NCI-H1417 treated with DMSO at 0.1 percent for 48 hours (cell line): ENCODE data around the gene MTMR3.
"Not testable (repeated sequence)": the region's sequence is repeated elsewhere in the genome, so short reads cannot be mapped to it uniquely, and the experiment has no call there.

Source experiments
- DNase-seq: peaks from one replicate; lab custom pipeline; 2025; lab: John Stamatoyannopoulos, UW

MTMR3 gene

GRCh38 chr22:30056015-30056414, 173.0 kb downstream of the MTMR3 start:
- DNase-seq: no peak

- no peak for DNase-seq
Observed at GRCh38 chr22:30057375-30057774, 174.4 kb downstream of the MTMR3 start.

GRCh38 chr22:30059346-30060020, 176.5 kb downstream of the MTMR3 start:
- DNase-seq: not testable (repeated sequence)

DNA sequence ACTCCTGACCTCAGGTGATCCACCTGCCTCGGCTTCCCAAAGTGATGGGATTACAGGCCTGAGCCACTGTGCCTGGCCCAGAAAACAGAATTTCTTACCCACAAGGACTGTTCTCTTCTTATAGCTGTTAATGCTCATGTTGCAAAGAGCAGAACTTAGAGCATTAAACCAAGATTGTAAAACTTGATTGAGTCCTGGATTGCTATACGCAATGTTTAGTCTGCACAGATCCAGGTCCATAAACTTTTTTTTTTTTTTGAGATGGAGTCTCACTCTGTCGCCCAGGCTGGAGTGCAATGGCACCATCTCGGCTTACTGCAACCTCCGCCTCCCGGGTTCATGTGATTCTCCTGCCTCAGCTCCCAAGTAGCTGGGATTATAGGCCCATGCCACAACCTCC, 178.1 kb downstream of the MTMR3 start:
- DNase-seq: not testable (repeated sequence)

- no peak for DNase-seq
Observed at GRCh38 chr22:30062259-30062658, 179.3 kb downstream of the MTMR3 start.

- DNase-seq: no peak
Observed at GRCh38 chr22:30062950-30063349, 180.0 kb downstream of the MTMR3 start.

DNA sequence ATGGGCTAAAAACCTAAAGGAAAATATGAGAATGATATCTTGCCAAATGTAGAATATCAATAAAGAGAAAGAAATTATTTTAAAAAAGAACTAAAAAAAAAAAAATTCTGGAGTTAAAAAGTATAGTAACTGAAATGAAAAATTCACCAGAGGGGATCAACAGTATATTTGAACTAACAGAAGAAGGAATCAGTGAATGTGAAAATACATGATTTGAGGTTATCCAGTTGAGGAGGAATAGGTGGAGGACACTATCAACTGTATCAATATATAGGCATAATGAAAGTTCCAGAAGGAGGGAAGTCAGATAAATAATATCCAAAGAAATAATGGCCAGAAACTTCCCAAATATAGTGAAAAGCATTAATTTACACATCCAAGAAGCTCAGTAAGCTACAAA, 181.2 kb downstream of the MTMR3 start:
- DNase-seq: no peak

- no peak for DNase-seq
Observed at GRCh38 chr22:30073743-30074142, 190.8 kb downstream of the MTMR3 start.

- DNase-seq: no peak
Observed at GRCh38 chr22:30074147-30074546, 191.2 kb downstream of the MTMR3 start.

DNA sequence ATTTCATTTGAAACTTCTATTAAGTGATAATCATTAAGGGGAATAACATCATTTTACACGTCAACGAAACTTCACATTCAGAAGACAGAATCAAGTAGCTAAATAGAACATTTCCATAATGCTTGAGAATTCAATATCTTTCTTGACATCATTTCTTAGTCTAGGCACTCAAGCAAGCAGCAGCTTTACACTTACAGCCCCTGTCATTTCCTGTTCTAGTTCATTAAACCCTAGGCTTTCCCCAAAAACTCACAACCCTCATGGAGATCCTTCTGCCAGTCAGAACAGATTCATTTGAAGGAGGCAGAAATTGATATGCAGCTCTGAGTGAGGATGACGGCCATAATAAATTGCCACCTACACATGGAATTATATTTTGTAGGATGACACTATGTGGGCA, 192.0 kb downstream of the MTMR3 start:
- no peak for DNase-seq

- DNase-seq: no peak
Observed at GRCh38 chr22:30077279-30077880, 194.4 kb downstream of the MTMR3 start.

DNA sequence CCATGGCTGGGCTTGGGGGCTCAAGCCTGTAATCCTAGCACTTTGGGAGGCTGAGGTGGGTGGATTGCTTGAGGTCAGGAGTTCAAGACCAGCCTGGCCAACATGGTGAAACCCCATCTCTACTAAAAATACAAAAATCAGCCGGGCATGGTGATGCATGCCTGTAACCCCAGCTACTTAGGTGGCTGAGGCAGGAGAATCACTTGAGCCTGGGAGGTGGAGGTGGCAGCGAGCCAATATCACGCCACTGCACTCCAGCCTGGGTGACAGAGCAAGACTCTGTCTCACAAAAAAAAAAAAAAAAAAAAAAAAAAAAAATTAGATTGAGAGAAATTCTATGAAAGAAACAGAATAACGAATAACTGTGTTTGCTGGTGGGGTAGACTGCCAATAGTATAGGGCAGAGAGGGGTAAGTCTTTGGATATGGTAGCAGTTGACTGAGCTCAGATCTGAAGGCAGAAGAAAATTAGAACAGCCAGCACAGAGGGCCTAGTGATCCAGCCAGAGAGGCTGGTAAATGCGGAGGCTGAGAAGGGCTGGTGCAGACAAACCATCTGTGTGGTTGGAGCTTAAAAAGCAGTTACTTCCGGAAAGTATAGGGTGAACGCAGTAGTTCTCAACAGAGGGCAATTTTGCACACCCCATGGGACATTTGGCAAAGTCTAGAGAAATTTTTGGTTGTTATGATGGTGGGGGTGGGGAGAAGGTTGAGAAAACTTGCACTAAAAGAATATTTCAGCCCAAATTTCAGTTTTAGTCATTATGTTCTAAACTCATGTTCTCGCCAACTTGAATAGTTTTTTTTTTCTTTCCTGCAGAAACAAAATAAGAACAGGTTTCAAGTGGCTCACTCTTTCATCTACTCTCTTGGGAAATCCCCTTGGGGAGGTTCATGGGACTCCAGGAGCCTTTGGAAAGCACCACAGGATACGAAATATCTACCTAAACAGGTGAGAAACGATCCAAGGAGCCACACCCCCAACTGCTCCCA, 195.6 kb downstream of the MTMR3 start:
- no peak for DNase-seq

GRCh38 chr22:30079952-30080533, 197.1 kb downstream of the MTMR3 start, which contains the start of gene HORMAD2:
HORMAD2 (plus strand) TSS chr22:30080464; CDS start chr22:30093953, 13,489 bp downstream.
- DNase-seq: no peak
